ENCODE data around the gene EPHA1. TPM values are rescaled to one million over a fixed set of nuclear protein-coding genes. Genes with fewer than 3 reads are reported as not detected.
"Not testable (repeated sequence)": the region's sequence is repeated elsewhere in the genome, so short reads cannot be mapped to it uniquely, and the experiment has no call there.

EPHA1 gene
- total RNA-seq, 1 donor from 2014 or later: 2.6 TPM

- no peak overlapping the region for H3K9ac ChIP-seq (ENCODE audit: low read length)
- peaks cover 31% of the 10 kb centered on the region for H3K4me1 ChIP-seq (ENCODE audit: insufficient read depth, low read length)
- no peaks in the 10 kb centered on the region for H3K27me3 ChIP-seq (ENCODE audit: insufficient read depth, low read length)
- H2AFZ ChIP-seq (ENCODE audit: low read depth, low read length): no peak overlapping the region
- H3K27me3 Mint-ChIP-seq (ENCODE audit: low read depth, unreplicated experiment): peaks cover 3% of the 10 kb centered on the region
- TF ChIP-seq CTCF (IDR thresholded peaks at IDR 0.05; ENCODE audit: insufficient read depth, low read depth, low read length): no peak
- TF ChIP-seq EZH2 (IDR thresholded peaks at IDR 0.05; ENCODE audit: insufficient read depth, low read length): no peak
- no peak overlapping the region for H3K4me3 ChIP-seq (ENCODE audit: insufficient read depth, low read depth, low read length)
- peak overlapping the region; percentile 66 for H3K27ac Mint-ChIP-seq (ENCODE audit: unreplicated experiment)
- H3K4me1 Mint-ChIP-seq (ENCODE audit: low read depth, unreplicated experiment): peaks cover 25% of the 10 kb centered on the region
- H3K4me3 Mint-ChIP-seq (ENCODE audit: unreplicated experiment): no peak overlapping the region
- peaks cover 21% of the 10 kb centered on the region for H3K36me3 Mint-ChIP-seq (ENCODE audit: low read depth, unreplicated experiment)
- H4K20me1 ChIP-seq (ENCODE audit: insufficient read depth, low read length): peaks cover 56% of the 10 kb centered on the region
- H3K4me2 ChIP-seq (ENCODE audit: low read length): no peak overlapping the region
- no peak for FAIRE-seq
- DNase-seq (ENCODE audit: low read depth): no peak
- no peaks in the 10 kb centered on the region for H3K9me3 ChIP-seq (ENCODE audit: insufficient read depth, low read depth, low read length)
- H3K27ac ChIP-seq (ENCODE audit: low read depth, low read length): no peak overlapping the region
- H3K79me2 ChIP-seq (ENCODE audit: insufficient read depth, low read length): peaks cover 17% of the 10 kb centered on the region
- H3K36me3 ChIP-seq (ENCODE audit: insufficient read depth, low read length): peaks cover 25% of the 10 kb centered on the region
- H3K9me3 Mint-ChIP-seq (ENCODE audit: unreplicated experiment): peaks cover 4% of the 10 kb centered on the region
Observed at GRCh38 chr7:143394068-143394467, 14.6 kb downstream of the EPHA1 start.

- Histone ChIP-seq H4K20me1 (ENCODE audit: insufficient read depth, low read length) (peaks cover 62% of the 10 kb centered on the region), H3K9me3 (ENCODE audit: insufficient read depth, low read depth, low read length) (no peaks in the 10 kb centered on the region), H3K27ac (ENCODE audit: low read depth, low read length) (no peak overlapping the region), H3K4me1 (ENCODE audit: insufficient read depth, low read length) (peaks cover 31% of the 10 kb centered on the region), H3K4me3 (ENCODE audit: insufficient read depth, low read depth, low read length) (no peak overlapping the region), H3K27me3 (ENCODE audit: insufficient read depth, low read length) (no peaks in the 10 kb centered on the region), H3K4me2 (ENCODE audit: low read length) (no peak overlapping the region), H3K79me2 (ENCODE audit: insufficient read depth, low read length) (peaks cover 23% of the 10 kb centered on the region), H3K36me3 (ENCODE audit: insufficient read depth, low read length) (peaks cover 29% of the 10 kb centered on the region), H3K9ac (ENCODE audit: low read length) (no peak overlapping the region), H2AFZ (ENCODE audit: low read depth, low read length) (no peak overlapping the region)
- H3K4me1 Mint-ChIP-seq (ENCODE audit: low read depth, unreplicated experiment): peaks cover 26% of the 10 kb centered on the region
- TF ChIP-seq EZH2 (IDR thresholded peaks at IDR 0.05; ENCODE audit: insufficient read depth, low read length) (no peak), CTCF (IDR thresholded peaks at IDR 0.05; ENCODE audit: insufficient read depth, low read depth, low read length) (no peak)
- H3K27me3 Mint-ChIP-seq (ENCODE audit: low read depth, unreplicated experiment): peaks cover 3% of the 10 kb centered on the region
- DNase-seq (ENCODE audit: low read depth) (no peak), FAIRE-seq (no peak)
- peaks cover 4% of the 10 kb centered on the region for H3K9me3 Mint-ChIP-seq (ENCODE audit: unreplicated experiment)
- H3K27ac Mint-ChIP-seq (ENCODE audit: unreplicated experiment): peak overlapping the region; percentile 66
- no peak overlapping the region for H3K4me3 Mint-ChIP-seq (ENCODE audit: unreplicated experiment)
- H3K36me3 Mint-ChIP-seq (ENCODE audit: low read depth, unreplicated experiment): peaks cover 20% of the 10 kb centered on the region
Observed at GRCh38 chr7:143393267-143394041, 15.2 kb downstream of the EPHA1 start.

GRCh38 chr7:143392875-143393266 is 15.8 kb downstream of the EPHA1 start:
- Histone ChIP-seq H3K36me3 (ENCODE audit: insufficient read depth, low read length) (peaks cover 35% of the 10 kb centered on the region), H3K4me2 (ENCODE audit: low read length) (no peak overlapping the region), H3K9me3 (ENCODE audit: insufficient read depth, low read depth, low read length) (no peaks in the 10 kb centered on the region), H3K4me3 (ENCODE audit: insufficient read depth, low read depth, low read length) (no peak overlapping the region), H3K79me2 (ENCODE audit: insufficient read depth, low read length) (peaks cover 29% of the 10 kb centered on the region), H3K27ac (ENCODE audit: low read depth, low read length) (no peak overlapping the region), H3K27me3 (ENCODE audit: insufficient read depth, low read length) (no peaks in the 10 kb centered on the region), H2AFZ (ENCODE audit: low read depth, low read length) (no peak overlapping the region), H4K20me1 (ENCODE audit: insufficient read depth, low read length) (peaks cover 68% of the 10 kb centered on the region), H3K9ac (ENCODE audit: low read length) (no peak overlapping the region), H3K4me1 (ENCODE audit: insufficient read depth, low read length) (peaks cover 31% of the 10 kb centered on the region)
- DNase-seq (ENCODE audit: low read depth) (no peak), FAIRE-seq (no peak)
- no peak overlapping the region for H3K4me3 Mint-ChIP-seq (ENCODE audit: unreplicated experiment)
- peaks cover 20% of the 10 kb centered on the region for H3K36me3 Mint-ChIP-seq (ENCODE audit: low read depth, unreplicated experiment)
- peaks cover 26% of the 10 kb centered on the region for H3K4me1 Mint-ChIP-seq (ENCODE audit: low read depth, unreplicated experiment)
- TF ChIP-seq CTCF (IDR thresholded peaks at IDR 0.05; ENCODE audit: insufficient read depth, low read depth, low read length) (no peak), EZH2 (IDR thresholded peaks at IDR 0.05; ENCODE audit: insufficient read depth, low read length) (no peak)
- H3K9me3 Mint-ChIP-seq (ENCODE audit: unreplicated experiment): peaks cover 4% of the 10 kb centered on the region
- H3K27me3 Mint-ChIP-seq (ENCODE audit: low read depth, unreplicated experiment): peaks cover 2% of the 10 kb centered on the region
- no peak overlapping the region for H3K27ac Mint-ChIP-seq (ENCODE audit: unreplicated experiment)

GRCh38 chr7:143392427-143392826 is 16.2 kb downstream of the EPHA1 start:
- Histone ChIP-seq H3K4me1 (ENCODE audit: insufficient read depth, low read length) (peaks cover 31% of the 10 kb centered on the region), H3K27ac (ENCODE audit: low read depth, low read length) (peak overlapping the region; percentile 19), H3K36me3 (ENCODE audit: insufficient read depth, low read length) (peaks cover 38% of the 10 kb centered on the region), H4K20me1 (ENCODE audit: insufficient read depth, low read length) (peaks cover 72% of the 10 kb centered on the region), H3K79me2 (ENCODE audit: insufficient read depth, low read length) (peaks cover 34% of the 10 kb centered on the region), H3K4me2 (ENCODE audit: low read length) (peak overlapping the region; percentile 5)
- not testable (repeated sequence) for H3K9ac ChIP-seq (ENCODE audit: low read length); DNase-seq (ENCODE audit: low read depth); H3K4me3 ChIP-seq (ENCODE audit: insufficient read depth, low read depth, low read length); H3K27me3 Mint-ChIP-seq (ENCODE audit: low read depth, unreplicated experiment); H3K27me3 ChIP-seq (ENCODE audit: insufficient read depth, low read length); FAIRE-seq; H3K4me3 Mint-ChIP-seq (ENCODE audit: unreplicated experiment); H3K9me3 Mint-ChIP-seq (ENCODE audit: unreplicated experiment); H2AFZ ChIP-seq (ENCODE audit: low read depth, low read length); H3K9me3 ChIP-seq (ENCODE audit: insufficient read depth, low read depth, low read length)
- peaks cover 30% of the 10 kb centered on the region for H3K4me1 Mint-ChIP-seq (ENCODE audit: low read depth, unreplicated experiment)
- peak overlapping the region; percentile 81 for H3K27ac Mint-ChIP-seq (ENCODE audit: unreplicated experiment)
- H3K36me3 Mint-ChIP-seq (ENCODE audit: low read depth, unreplicated experiment): peaks cover 20% of the 10 kb centered on the region

All from astrocyte (in vitro differentiated cells and primary cell).